HepG2 (cell line): ENCODE results near the gene STIMATE. TPM values are rescaled to one million over a fixed set of nuclear protein-coding genes. Genes with fewer than 3 reads are reported as not detected.
A peak's percentile ranks its signal among the peaks of the same experiment; 100 is the strongest.

Source experiments
- CC2D1A ChIP-seq: sonication (generic); formaldehyde crosslinking; IDR thresholded peaks from 2 replicates; pipeline ENCODE4 v1.8.1; 2023; ENCODE audit warnings: mild to moderate bottlenecking, missing genetic modification reagents
- EED ChIP-seq: sonication (generic); formaldehyde crosslinking; IDR thresholded peaks from 2 replicates; pipeline ENCODE4 v1.5.0; 2020; ENCODE audit warnings: mild to moderate bottlenecking, missing genetic modification reagents
- ETV5 ChIP-seq: IDR thresholded peaks from 2 replicates; pipeline ENCODE4 v1.6.1; 2018; ENCODE audit warnings: missing biosample characterization, missing genetic modification reagents, inconsistent platforms, borderline replicate concordance
- FOXK1 ChIP-seq: sonication (generic); formaldehyde crosslinking; IDR thresholded peaks from 2 replicates; pipeline ENCODE4 v1.4.0; 2020; ENCODE audit warnings: low read depth, missing genetic modification reagents, borderline replicate concordance
- KDM3A ChIP-seq: IDR thresholded peaks from 2 replicates; pipeline ENCODE4 v1.6.1; 2018; ENCODE audit warnings: low read depth, missing compliant biosample characterization
- MTA1 ChIP-seq: sonication (generic); formaldehyde crosslinking; IDR thresholded peaks from 2 replicates; pipeline ENCODE4 v1.4.0; 2020; ENCODE audit warnings: missing genetic modification reagents, mild to moderate bottlenecking, borderline replicate concordance
- NFYC ChIP-seq: IDR thresholded peaks from 2 replicates; pipeline ENCODE4 v1.6.1; 2016; ENCODE audit warnings: missing genetic modification reagents, missing compliant biosample characterization
- RELA ChIP-seq: sonication (generic); formaldehyde crosslinking; IDR thresholded peaks from 2 replicates; pipeline ENCODE4 v1.4.0; 2020; ENCODE audit warnings: missing genetic modification reagents
- SALL2 ChIP-seq: sonication (generic); formaldehyde crosslinking; IDR thresholded peaks from 2 replicates; pipeline ENCODE4 v1.8.1; 2023; ENCODE audit warnings: mild to moderate bottlenecking, missing genetic modification reagents, inconsistent platforms
- SIN3A ChIP-seq: IDR thresholded peaks from 2 replicates; pipeline ENCODE4 v1.6.1; 2011; ENCODE audit warnings: low read depth, mild to moderate bottlenecking, control low read depth, low read length, borderline replicate concordance
- SMARCC2 ChIP-seq: fragments of 450-650 bp; IDR thresholded peaks from 2 replicates; pipeline ENCODE4 v1.6.1; 2017; ENCODE audit warnings: antibody characterized with exemption, mild to moderate bottlenecking
- TGIF2 ChIP-seq: IDR thresholded peaks from 2 replicates; pipeline ENCODE4 v1.6.1; 2016; ENCODE audit warnings: control low read depth, missing compliant biosample characterization
- ZBTB39 ChIP-seq: sonication (generic); formaldehyde crosslinking; IDR thresholded peaks from 2 replicates; pipeline ENCODE4 v1.5.0; 2020; ENCODE audit warnings: missing genetic modification reagents
- ZFP36 ChIP-seq: fragments of 150-350 bp; IDR thresholded peaks from 2 replicates; pipeline ENCODE4 v1.6.1; 2018; ENCODE audit warnings: borderline replicate concordance, low read length, low read depth; ENCODE audit not compliant: partially characterized antibody
- ZMYM2 ChIP-seq: sonication (generic); formaldehyde crosslinking; IDR thresholded peaks from 2 replicates; pipeline ENCODE4 v1.8.0; 2022; ENCODE audit warnings: mild to moderate bottlenecking, missing genetic modification reagents
- ZNF232 ChIP-seq: sonication (generic); formaldehyde crosslinking; IDR thresholded peaks from 2 replicates; pipeline ENCODE4 v1.4.0; 2020; ENCODE audit warnings: missing genetic modification reagents, borderline replicate concordance
- ZNF276 ChIP-seq: sonication (generic); formaldehyde crosslinking; IDR thresholded peaks from 2 replicates; pipeline ENCODE4 v1.4.0; 2020; ENCODE audit warnings: mild to moderate bottlenecking, low read depth, missing genetic modification reagents
- ZNF383 ChIP-seq: sonication (generic); formaldehyde crosslinking; IDR thresholded peaks from 2 replicates; pipeline ENCODE4 v1.4.0; 2020; ENCODE audit warnings: missing genetic modification reagents, mild to moderate bottlenecking, borderline replicate concordance
- ZNF550 ChIP-seq: sonication (generic); formaldehyde crosslinking; IDR thresholded peaks from 2 replicates; pipeline ENCODE4 v1.4.0; 2020; ENCODE audit warnings: mild to moderate bottlenecking, missing genetic modification reagents, borderline replicate concordance
- ZNF563 ChIP-seq: sonication (generic); formaldehyde crosslinking; IDR thresholded peaks from 2 replicates; pipeline ENCODE4 v1.8.0; 2022; ENCODE audit warnings: mild to moderate bottlenecking, moderate library complexity, missing genetic modification reagents
- ZNF746 ChIP-seq: sonication (generic); formaldehyde crosslinking; IDR thresholded peaks from 2 replicates; pipeline ENCODE4 v1.8.0; 2022; ENCODE audit warnings: mild to moderate bottlenecking, missing genetic modification reagents
- ZSCAN20 ChIP-seq: sonication (generic); formaldehyde crosslinking; IDR thresholded peaks from 2 replicates; pipeline ENCODE4 v1.4.0; 2020; ENCODE audit warnings: missing genetic modification reagents, mild to moderate bottlenecking, borderline replicate concordance
- polyA plus RNA-seq, 8 experiments: library from polyadenylated mRNA; depleted of rRNA in 3 of 8; stranded (reverse) in 7 of 8; unstranded in 1 of 8; fragments of >200 nt; fragmentation: Illumina TruSeq in 4 of 8; extraction: Trizol in 4 of 8; gene quantifications; 2 replicates each; pipeline versions ENCODE4 v1.2.1 to v1.2.3, GENCODE V29; 2011 to 2016; ENCODE audit warnings: low read depth in 4 of 8, missing spikeins in 1 of 8, mixed read lengths in 1 of 8; ENCODE audit not compliant: insufficient read depth in 1 of 8
- total RNA-seq, 5 experiments: library from RNA; depleted of rRNA; stranded (reverse); fragments of >200 nt; fragmentation: Illumina TruSeq; extraction: Trizol; gene quantifications; 2 replicates each; pipeline ENCODE4 v1.2.3, GENCODE V29; 2016; ENCODE audit warnings: low read depth in 1 of 5
- TF ChIP-seq, protein P1 (sequence below): sonication (generic); formaldehyde crosslinking; IDR thresholded peaks from 2 replicates; pipeline ENCODE4 v1.5.1; 2020; ENCODE audit warnings: missing genetic modification reagents, mild to moderate bottlenecking, borderline replicate concordance
- TF ChIP-seq, protein P2 (sequence below): sonication (generic); formaldehyde crosslinking; IDR thresholded peaks from 2 replicates; pipeline ENCODE4 v1.8.0; 2022; ENCODE audit warnings: mild to moderate bottlenecking, missing genetic modification reagents

Gene STIMATE
- total and polyA plus RNA-seq, 2 of the 13 experiments (the other 11 are each of a cell fraction or from before 2014, with no cell fraction given): 5.7 to 11.7 TPM

GRCh38 chr3:52795298-52795900, 101.9 kb downstream of the STIMATE start (continued):
- TF ChIP-seq SMARCC2 (no peak), ETV5 (CRISPR knock-in tag) (peak; percentile 96), RELA (no peak), ZFP36 (no peak), FOXK1 (peak; percentile 91), TGIF2 (no peak), NFYC (no peak), ZNF276 (CRISPR knock-in tag) (no peak), KDM3A (CRISPR knock-in tag) (0 out of 2 replicates have a peak, but pooled peaks have one; percentile 69), ZNF563 (CRISPR knock-in tag) (0 out of 2 replicates have a peak, but pooled peaks have one; percentile 10), CC2D1A (0 out of 2 replicates have a peak, but pooled peaks have one; percentile 75), SIN3A (peak; percentile 84; the same call in 1 of the 2 replicates), ZNF746 (CRISPR knock-in tag) (no peak; the same call in 1 of the 2 replicates), EED (no peak), MTA1 (no peak; the same call in 1 of the 2 replicates), ZSCAN20 (CRISPR knock-in tag) (no peak), ZNF383 (CRISPR knock-in tag) (no peak), ZNF232 (CRISPR knock-in tag) (no peak; the same call in 1 of the 2 replicates), SALL2 (CRISPR knock-in tag) (no peak), ZMYM2 (no peak), ZNF550 (CRISPR knock-in tag) (no peak), ZBTB39 (CRISPR knock-in tag) (no peak)
- TF ChIP-seq, protein P1, sequence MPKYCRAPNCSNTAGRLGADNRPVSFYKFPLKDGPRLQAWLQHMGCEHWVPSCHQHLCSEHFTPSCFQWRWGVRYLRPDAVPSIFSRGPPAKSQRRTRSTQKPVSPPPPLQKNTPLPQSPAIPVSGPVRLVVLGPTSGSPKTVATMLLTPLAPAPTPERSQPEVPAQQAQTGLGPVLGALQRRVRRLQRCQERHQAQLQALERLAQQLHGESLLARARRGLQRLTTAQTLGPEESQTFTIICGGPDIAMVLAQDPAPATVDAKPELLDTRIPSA (CRISPR knock-in tag): no peak
- TF ChIP-seq, protein P2, sequence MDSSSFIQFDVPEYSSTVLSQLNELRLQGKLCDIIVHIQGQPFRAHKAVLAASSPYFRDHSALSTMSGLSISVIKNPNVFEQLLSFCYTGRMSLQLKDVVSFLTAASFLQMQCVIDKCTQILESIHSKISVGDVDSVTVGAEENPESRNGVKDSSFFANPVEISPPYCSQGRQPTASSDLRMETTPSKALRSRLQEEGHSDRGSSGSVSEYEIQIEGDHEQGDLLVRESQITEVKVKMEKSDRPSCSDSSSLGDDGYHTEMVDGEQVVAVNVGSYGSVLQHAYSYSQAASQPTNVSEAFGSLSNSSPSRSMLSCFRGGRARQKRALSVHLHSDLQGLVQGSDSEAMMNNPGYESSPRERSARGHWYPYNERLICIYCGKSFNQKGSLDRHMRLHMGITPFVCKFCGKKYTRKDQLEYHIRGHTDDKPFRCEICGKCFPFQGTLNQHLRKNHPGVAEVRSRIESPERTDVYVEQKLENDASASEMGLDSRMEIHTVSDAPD (CRISPR knock-in tag): no peak
